ENCODE data around the gene GKN1. TPM values are rescaled to one million over a fixed set of nuclear protein-coding genes. Genes with fewer than 3 reads are reported as not detected.
A peak's percentile ranks its signal among the peaks of the same experiment; 100 is the strongest.

Gene GKN1
- total and polyA plus RNA-seq, 5 donors = not detected

DNA sequence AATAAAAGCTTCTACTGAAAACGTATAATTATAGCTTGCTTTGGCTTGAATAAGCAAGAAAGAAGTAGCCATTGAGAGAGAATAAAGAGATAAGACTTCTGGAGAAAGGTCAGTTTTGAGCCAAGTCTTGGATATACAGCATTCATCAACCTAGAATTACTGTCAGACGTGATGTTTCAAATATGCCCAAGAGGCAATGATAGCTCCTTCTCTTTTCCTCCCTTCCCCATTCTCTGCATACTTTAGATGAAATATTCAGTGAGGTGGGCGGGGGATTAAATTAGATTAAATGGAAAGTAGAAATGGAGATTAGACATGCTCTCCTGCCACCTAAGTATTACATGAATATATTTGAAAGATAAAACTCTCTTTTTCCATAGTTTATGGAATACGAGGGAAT, 47.3 kb downstream of the GKN1 start:
- WGBS = 72% methylated on average over 4 of the region's 4 CpGs
- Histone ChIP-seq H3K27ac (ENCODE audit: low read length) (no peak overlapping the region), H3K4me3 (ENCODE audit: low read length) (no peak overlapping the region), H3K4me1 (ENCODE audit: control insufficient read depth, insufficient read depth, low read length) (peaks cover 6% of the 10 kb centered on the region), H3K27me3 (ENCODE audit: control insufficient read depth, insufficient read depth) (no peaks in the 10 kb centered on the region), H3K9me3 (ENCODE audit: control insufficient read depth, low read length) (no peaks in the 10 kb centered on the region)
- intact Hi-C loops (cut with DNase I) = no loop called here
- no peak for DNase-seq
- ATAC-seq = no peak

DNA sequence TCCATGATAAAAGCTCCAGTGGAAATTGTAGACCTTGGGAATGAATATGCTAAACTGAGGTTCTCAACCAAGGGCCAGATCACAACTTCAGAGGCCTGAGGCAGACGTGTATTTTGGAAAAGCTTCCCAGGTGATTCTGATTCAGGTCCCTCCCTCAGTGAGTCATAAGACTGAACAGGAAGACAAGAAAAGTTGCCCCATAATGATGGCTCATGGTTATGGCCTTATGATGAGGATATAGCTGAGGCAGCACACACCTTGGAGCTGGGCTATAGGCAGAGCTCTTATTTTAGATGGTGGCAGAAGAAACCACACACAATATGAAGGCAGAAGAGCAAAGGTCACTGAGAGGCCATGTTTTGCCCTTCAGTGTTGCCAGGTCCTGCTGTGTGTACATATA, 48.1 kb downstream of the GKN1 start:
- ATAC-seq (no peak), DNase-seq (no peak)
- intact Hi-C loops (cut with DNase I) = no loop called here
- H3K27ac ChIP-seq (ENCODE audit: low read length) = no peak overlapping the region
- H3K9me3 ChIP-seq (ENCODE audit: control insufficient read depth, low read length) = no peaks in the 10 kb centered on the region
- H3K4me1 ChIP-seq (ENCODE audit: control insufficient read depth, insufficient read depth, low read length) = peaks cover 6% of the 10 kb centered on the region
- WGBS = 81% methylated on average over 1 of the region's 1 CpG
- no peaks in the 10 kb centered on the region for H3K27me3 ChIP-seq (ENCODE audit: control insufficient read depth, insufficient read depth)
- H3K4me3 ChIP-seq (ENCODE audit: low read length) = no peak overlapping the region

DNA sequence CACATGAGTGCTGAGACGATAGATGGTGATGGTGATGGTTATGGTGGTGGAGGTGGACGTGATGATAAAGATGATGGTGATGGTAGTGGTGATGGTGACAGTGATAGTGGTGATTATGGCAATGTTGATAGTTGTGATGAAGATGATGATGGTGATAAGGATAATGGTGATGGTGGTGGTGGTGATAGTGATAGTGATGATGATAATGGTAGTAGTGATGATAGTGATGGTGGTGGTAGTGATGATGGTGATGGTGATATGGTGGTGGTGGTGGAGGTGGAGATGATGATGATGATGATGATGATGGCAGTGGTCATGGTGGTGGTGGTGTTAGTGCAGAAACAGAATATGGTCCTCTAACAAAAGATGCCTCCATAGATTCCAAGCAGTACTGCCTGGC, 48.8 kb downstream of the GKN1 start:
- intact Hi-C loops (cut with DNase I) = no loop called here

DNA sequence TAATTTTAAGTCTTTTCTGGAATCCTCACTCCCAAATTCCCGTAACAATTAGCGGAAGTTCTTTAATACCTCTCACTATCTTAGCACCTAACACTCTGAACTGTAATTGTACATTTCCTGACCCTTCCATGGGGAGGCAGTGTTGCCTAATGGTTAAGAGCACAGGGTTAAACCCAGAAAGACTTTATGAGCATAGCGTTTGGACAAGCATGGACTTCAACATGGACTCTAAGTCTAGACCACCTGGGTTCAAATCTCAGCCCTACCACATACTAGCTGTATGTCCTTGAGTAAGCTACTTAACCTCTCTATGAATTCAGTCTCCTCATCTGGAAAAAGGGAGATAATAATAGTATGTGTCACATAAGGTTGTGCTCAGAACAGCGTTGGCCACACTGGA, 51.6 kb downstream of the GKN1 start:
- intact Hi-C loops (cut with DNase I) = loop anchor here in 2 of 4 donors (5.0 kb wide), 1 partner anchor 281 kb away; no protein-coding TSS in a partner anchor
- no peak for DNase-seq
- peaks cover 2% of the 10 kb centered on the region for H3K4me1 ChIP-seq (ENCODE audit: control insufficient read depth, insufficient read depth, low read length)
- H3K9me3 ChIP-seq (ENCODE audit: control insufficient read depth, low read length) = no peaks in the 10 kb centered on the region
- 62% methylated on average over 4 of the region's 4 CpGs for WGBS
- peak; percentile 55 to 84 for ATAC-seq
- H3K27ac ChIP-seq (ENCODE audit: low read length) = no peak overlapping the region
- no peaks in the 10 kb centered on the region for H3K27me3 ChIP-seq (ENCODE audit: control insufficient read depth, insufficient read depth)
- H3K4me3 ChIP-seq (ENCODE audit: low read length) = no peak overlapping the region

More for the DNA sequence above, 48.8 kb downstream of the GKN1 start:
- Histone ChIP-seq H3K4me3 (ENCODE audit: low read length) (no peak overlapping the region), H3K27me3 (ENCODE audit: control insufficient read depth, insufficient read depth) (no peaks in the 10 kb centered on the region), H3K4me1 (ENCODE audit: control insufficient read depth, insufficient read depth, low read length) (peaks cover 2% of the 10 kb centered on the region), H3K27ac (ENCODE audit: low read length) (no peak overlapping the region), H3K9me3 (ENCODE audit: control insufficient read depth, low read length) (no peaks in the 10 kb centered on the region)
- DNase-seq (no peak), ATAC-seq (no peak)
- 93% methylated on average over 2 of the region's 2 CpGs for WGBS

GRCh38 chr2:69026691-69027459, 52.4 kb downstream of the GKN1 start:
- intact Hi-C loops (cut with DNase I) = loop anchor here in 2 of 4 donors (5.0 kb wide), 1 partner anchor 280 kb away; no protein-coding TSS in a partner anchor
- 83% methylated on average over 13 of the region's 13 CpGs for WGBS
- H3K27me3 ChIP-seq (ENCODE audit: control insufficient read depth, insufficient read depth) = no peaks in the 10 kb centered on the region
- no peak overlapping the region for H3K27ac ChIP-seq (ENCODE audit: low read length)
- no peak for DNase-seq
- H3K9me3 ChIP-seq (ENCODE audit: control insufficient read depth, low read length) = no peaks in the 10 kb centered on the region
- ATAC-seq = no peak
- H3K4me1 ChIP-seq (ENCODE audit: control insufficient read depth, insufficient read depth, low read length) = peaks cover 2% of the 10 kb centered on the region
- H3K4me3 ChIP-seq (ENCODE audit: low read length) = no peak overlapping the region

Other genes with a start within 250 kb of the GKN1 start
- gene ARHGAP25, start 239.8 kb upstream of the GKN1 start, total RNA-seq = 1 to 10 TPM; 7.8 to 9.7 (median 9.1) TPM
- 5.9 TPM for gene ARHGAP25, start 239.8 kb upstream of the GKN1 start, polyA plus RNA-seq
- gene BMP10, start 103.2 kb upstream of the GKN1 start, total RNA-seq = 1,000 to 10,000 TPM; 1,953 to 6,380 (median 2,692) TPM
- 153 TPM for gene BMP10, start 103.2 kb upstream of the GKN1 start, polyA plus RNA-seq
- gene GKN2, start 21.7 kb upstream of the GKN1 start, total RNA-seq = not detected
- not detected for gene GKN2, start 21.7 kb upstream of the GKN1 start, polyA plus RNA-seq
- 10 to 100 TPM; 35.4 to 49.4 (median 42.3) TPM for gene ANTXR1, start 38.5 kb downstream of the GKN1 start, total RNA-seq
- 13.8 TPM for gene ANTXR1, start 38.5 kb downstream of the GKN1 start, polyA plus RNA-seq